HG02763 (cell line): ENCODE measurements around the gene ZNF618.
"Not testable (repeated sequence)": the region's sequence is repeated elsewhere in the genome, so short reads cannot be mapped to it uniquely, and the experiment has no call there.

Experiments
- ATAC-seq: cut with Tn5 transposase; IDR thresholded peaks from one replicate; pipeline ENCODE4 v1.9.1; 2021; ENCODE audit warnings: mild to moderate bottlenecking, moderate library complexity; ENCODE audit not compliant: unreplicated experiment

ZNF618 gene

GRCh38 chr9:114077162-114077837 lies 201.2 kb downstream of the ZNF618 start:
- no peak for ATAC-seq

- no peak for ATAC-seq
These were observed 202.1 kb downstream of the ZNF618 start, which contains the start of gene AMBP for GRCh38 chr9:114078021-114078780. Gene AMBP, minus strand, starts transcription at chr9:114078300. Its CDS starts 91 bp downstream, at chr9:114078209.

- ATAC-seq = no peak
These were observed 202.7 kb downstream of the ZNF618 start for GRCh38 chr9:114078781-114079156.

GRCh38 chr9:114080195-114080772 lies 204.2 kb downstream of the ZNF618 start:
- ATAC-seq = no peak

- ATAC-seq = no peak
These were observed 204.8 kb downstream of the ZNF618 start for GRCh38 chr9:114080773-114081440.

GRCh38 chr9:114081441-114082016 lies 205.4 kb downstream of the ZNF618 start:
- no peak for ATAC-seq

GRCh38 chr9:114082017-114082762 lies 206.1 kb downstream of the ZNF618 start:
- ATAC-seq = peak; percentile 75

GRCh38 chr9:114082763-114083412 lies 206.8 kb downstream of the ZNF618 start:
- not testable (repeated sequence) for ATAC-seq

GRCh38 chr9:114083666-114084065 lies 207.6 kb downstream of the ZNF618 start:
- no peak for ATAC-seq

GRCh38 chr9:114084282-114085073 lies 208.4 kb downstream of the ZNF618 start:
- no peak for ATAC-seq

- no peak for ATAC-seq
These were observed 209.3 kb downstream of the ZNF618 start for GRCh38 chr9:114085387-114085789.

- ATAC-seq = no peak
These were observed 209.9 kb downstream of the ZNF618 start for GRCh38 chr9:114086009-114086408.

- no peak for ATAC-seq
These were observed 210.5 kb downstream of the ZNF618 start for GRCh38 chr9:114086607-114087006.

GRCh38 chr9:114087721-114088120 lies 211.6 kb downstream of the ZNF618 start:
- ATAC-seq = no peak

GRCh38 chr9:114088571-114089170 lies 212.6 kb downstream of the ZNF618 start:
- no peak for ATAC-seq

GRCh38 chr9:114089206-114089840 lies 213.2 kb downstream of the ZNF618 start:
- ATAC-seq = no peak

GRCh38 chr9:114090798-114091197 lies 214.7 kb downstream of the ZNF618 start:
- ATAC-seq = no peak

GRCh38 chr9:114091711-114092110 lies 215.6 kb downstream of the ZNF618 start:
- no peak for ATAC-seq
